ENCODE measurements around the gene MYO18B. TPM values are rescaled to one million over a fixed set of nuclear protein-coding genes. Genes with fewer than 3 reads are reported as not detected.

The MYO18B gene
- total RNA-seq, 2 experiments from 2014 or later = 0.53 to 0.58 TPM

DNA sequence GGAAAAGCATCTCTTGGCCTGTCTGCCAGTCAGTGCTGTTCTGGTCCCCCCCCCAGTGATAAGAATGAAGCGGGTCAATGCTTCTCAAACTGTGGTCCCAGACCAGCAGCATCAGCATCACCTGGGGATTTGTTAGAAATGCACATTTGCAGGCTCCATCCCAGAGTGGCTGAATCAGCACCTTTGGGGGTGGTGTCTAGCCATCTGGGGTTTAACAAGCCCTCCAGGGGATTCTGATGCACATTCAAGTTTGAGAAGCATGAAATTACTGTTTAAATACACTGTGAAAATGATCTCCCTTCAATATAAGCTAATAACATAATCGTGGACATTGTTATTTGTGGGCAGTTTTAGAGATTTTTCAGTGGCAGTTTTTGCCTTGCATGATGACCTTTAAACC lies 133.5 kb downstream of the MYO18B start:
- H3K27me3 Mint-ChIP-seq = peaks cover 9% of the 10 kb centered on the region
- no peaks in the 10 kb centered on the region for H3K36me3 Mint-ChIP-seq (ENCODE audit: low read depth)
- ChIA-PET CTCF (no interaction called here), POLR2A (no interaction called here)
- no peaks in the 10 kb centered on the region for H3K9me3 Mint-ChIP-seq (ENCODE audit: low read depth)
- H3K27ac Mint-ChIP-seq = no peak overlapping the region
- no peak for DNase-seq
- intact Hi-C loops (cut with DNase I, micrococcal nuclease) = no loop called here
- H3K4me1 Mint-ChIP-seq = no peaks in the 10 kb centered on the region
- H3K4me3 Mint-ChIP-seq = no peak overlapping the region
- no peak for ATAC-seq

DNA sequence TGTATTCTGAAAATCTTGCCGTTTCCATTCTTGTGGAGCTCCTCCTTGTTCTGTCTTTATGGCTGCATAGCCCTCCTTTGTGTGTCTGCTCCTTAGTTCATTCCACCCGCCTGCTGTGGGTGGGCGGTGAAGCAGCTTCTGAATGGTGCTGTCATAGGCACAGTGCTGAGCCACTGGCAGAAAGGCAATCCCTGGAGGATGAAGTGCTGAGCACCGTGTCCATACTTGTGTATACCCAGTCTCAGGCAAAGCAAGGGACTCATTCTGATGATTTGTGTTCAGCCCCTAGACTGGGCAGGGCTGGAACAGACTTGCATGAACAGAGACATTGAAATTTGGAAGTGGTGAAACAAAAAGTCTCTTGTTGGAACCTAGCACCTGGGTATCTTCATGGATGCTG lies 134.9 kb downstream of the MYO18B start:
- intact Hi-C loops (cut with DNase I, micrococcal nuclease) = no loop called here
- POLR2A ChIA-PET = no interaction called here

DNA sequence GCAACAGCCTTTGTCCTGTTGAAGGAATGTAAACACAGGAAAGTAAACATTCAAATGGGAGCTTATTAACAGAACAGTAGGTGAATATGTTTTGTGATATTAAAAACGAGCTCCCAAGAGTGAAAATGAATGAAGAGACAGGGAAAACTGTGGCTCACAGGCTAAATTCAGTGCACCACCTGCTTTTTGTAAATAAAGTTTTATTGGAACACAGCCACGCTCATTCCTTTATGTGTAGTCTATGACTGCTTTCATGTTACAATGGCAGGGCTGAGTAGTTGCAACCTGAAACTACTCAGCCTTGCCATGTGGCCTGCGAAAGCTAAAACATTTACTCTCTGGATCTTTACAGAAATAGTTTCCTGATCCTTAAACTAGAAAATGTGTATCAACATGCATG lies 136.9 kb downstream of the MYO18B start:
- Mint-ChIP-seq H3K4me3 (no peak overlapping the region), H3K9me3 (ENCODE audit: low read depth) (no peaks in the 10 kb centered on the region), H3K27me3 (peaks cover 12% of the 10 kb centered on the region), H3K36me3 (ENCODE audit: low read depth) (no peaks in the 10 kb centered on the region), H3K27ac (no peak overlapping the region), H3K4me1 (no peaks in the 10 kb centered on the region)
- ChIA-PET CTCF (no interaction called here), POLR2A (no interaction called here)
- ATAC-seq = no peak
- DNase-seq = no peak
- intact Hi-C loops (cut with DNase I, micrococcal nuclease) = no loop called here

More for the DNA sequence above, 134.9 kb downstream of the MYO18B start:
- no peaks in the 10 kb centered on the region for H3K36me3 Mint-ChIP-seq (ENCODE audit: low read depth)
- no peak for ATAC-seq
- no peak overlapping the region for H3K27ac Mint-ChIP-seq
- peaks cover 12% of the 10 kb centered on the region for H3K27me3 Mint-ChIP-seq
- H3K4me1 Mint-ChIP-seq = no peaks in the 10 kb centered on the region
- H3K4me3 Mint-ChIP-seq = no peak overlapping the region
- CTCF ChIA-PET = no interaction called here
- no peaks in the 10 kb centered on the region for H3K9me3 Mint-ChIP-seq (ENCODE audit: low read depth)
- DNase-seq = no peak

GRCh38 chr22:25880524-25880923 lies 138.5 kb downstream of the MYO18B start:
- ChIA-PET CTCF (no interaction called here), POLR2A (no interaction called here)
- H3K27ac Mint-ChIP-seq = no peak overlapping the region
- intact Hi-C loops (cut with DNase I, micrococcal nuclease) = no loop called here
- ATAC-seq = no peak
- H3K36me3 Mint-ChIP-seq (ENCODE audit: low read depth) = no peaks in the 10 kb centered on the region
- H3K4me3 Mint-ChIP-seq = no peak overlapping the region
- peaks cover 14% of the 10 kb centered on the region for H3K27me3 Mint-ChIP-seq
- H3K9me3 Mint-ChIP-seq (ENCODE audit: low read depth) = no peaks in the 10 kb centered on the region
- H3K4me1 Mint-ChIP-seq = no peaks in the 10 kb centered on the region
- DNase-seq = no peak

DNA sequence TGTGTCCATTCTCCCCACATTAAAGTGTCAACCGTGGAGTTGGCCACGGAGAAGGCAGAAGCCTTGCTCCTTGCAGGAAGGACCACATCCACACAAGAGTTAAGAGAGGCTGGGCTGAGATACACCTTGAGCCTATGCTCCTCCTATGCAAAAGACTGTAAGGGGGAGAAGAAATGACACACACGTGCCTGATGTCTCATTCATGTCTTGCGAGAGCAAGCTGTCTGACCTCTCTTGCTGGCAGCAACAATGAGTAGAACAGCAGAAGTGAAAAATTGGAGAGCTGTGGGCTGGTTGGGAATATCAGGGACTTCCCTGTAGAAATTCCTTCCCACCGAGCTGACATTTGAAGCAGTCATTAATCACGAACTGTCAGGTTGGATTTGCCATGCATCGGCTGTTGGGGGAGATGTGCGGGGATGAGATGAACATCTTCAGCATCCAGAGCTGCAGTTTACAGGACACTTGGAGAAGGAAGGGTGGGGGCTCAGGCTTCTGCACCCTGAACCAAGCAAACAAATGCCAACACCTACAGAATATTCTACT lies 139.3 kb downstream of the MYO18B start:
- no peaks in the 10 kb centered on the region for H3K9me3 Mint-ChIP-seq (ENCODE audit: low read depth)
- no peak overlapping the region for H3K4me3 Mint-ChIP-seq
- H3K27ac Mint-ChIP-seq = no peak overlapping the region
- DNase-seq = no peak
- H3K36me3 Mint-ChIP-seq (ENCODE audit: low read depth) = no peaks in the 10 kb centered on the region
- ChIA-PET POLR2A (no interaction called here), CTCF (no interaction called here)
- H3K4me1 Mint-ChIP-seq = no peaks in the 10 kb centered on the region
- intact Hi-C loops (cut with DNase I, micrococcal nuclease) = no loop called here
- H3K27me3 Mint-ChIP-seq = peaks cover 10% of the 10 kb centered on the region
- no peak for ATAC-seq

GRCh38 chr22:25882360-25882759 lies 140.4 kb downstream of the MYO18B start:
- POLR2A ChIA-PET = no interaction called here

GRCh38 chr22:25883482-25884033 lies 141.6 kb downstream of the MYO18B start:
- no peak overlapping the region for H3K4me3 Mint-ChIP-seq
- CTCF ChIA-PET = no interaction called here
- H3K9me3 Mint-ChIP-seq (ENCODE audit: low read depth) = no peaks in the 10 kb centered on the region
- peaks cover 6% of the 10 kb centered on the region for H3K27me3 Mint-ChIP-seq
- DNase-seq (no peak), ATAC-seq (no peak)
- intact Hi-C loops (cut with DNase I, micrococcal nuclease) = no loop called here
- no peak overlapping the region for H3K27ac Mint-ChIP-seq
- POLR2A ChIA-PET = no interaction called here
- H3K4me1 Mint-ChIP-seq = no peaks in the 10 kb centered on the region
- no peaks in the 10 kb centered on the region for H3K36me3 Mint-ChIP-seq (ENCODE audit: low read depth)

More at GRCh38 chr22:25882360-25882759, 140.4 kb downstream of the MYO18B start:
- intact Hi-C loops (cut with DNase I, micrococcal nuclease) = no loop called here
- no peak for DNase-seq
- Mint-ChIP-seq H3K9me3 (ENCODE audit: low read depth) (no peaks in the 10 kb centered on the region), H3K4me3 (no peak overlapping the region), H3K36me3 (ENCODE audit: low read depth) (no peaks in the 10 kb centered on the region), H3K27ac (no peak overlapping the region), H3K27me3 (peaks cover 7% of the 10 kb centered on the region), H3K4me1 (no peaks in the 10 kb centered on the region)
- CTCF ChIA-PET = no interaction called here
- no peak for ATAC-seq

DNA sequence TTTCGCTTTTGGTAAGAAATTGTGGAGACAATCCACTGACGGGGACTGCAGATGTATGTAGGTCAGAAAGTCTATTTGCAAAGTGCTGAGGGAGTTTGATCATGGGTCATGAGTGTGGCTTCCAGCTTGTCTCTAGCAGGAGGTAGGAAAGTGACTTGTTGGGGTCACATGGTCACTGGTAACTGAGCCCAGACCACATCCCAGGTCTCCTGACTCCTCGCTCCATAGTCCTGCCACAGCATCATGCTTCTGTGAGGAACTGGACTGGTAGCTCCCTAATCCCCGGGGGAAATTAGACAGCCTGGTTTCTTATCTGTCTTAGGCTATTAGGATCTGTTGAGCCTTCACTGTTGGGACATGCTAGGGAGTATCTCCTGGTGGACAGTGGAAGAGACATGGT lies 142.1 kb downstream of the MYO18B start:
- DNase-seq = no peak
- Mint-ChIP-seq H3K9me3 (ENCODE audit: low read depth) (no peaks in the 10 kb centered on the region), H3K27me3 (peaks cover 8% of the 10 kb centered on the region), H3K36me3 (ENCODE audit: low read depth) (no peaks in the 10 kb centered on the region), H3K27ac (no peak overlapping the region), H3K4me1 (no peaks in the 10 kb centered on the region), H3K4me3 (no peak overlapping the region)
- POLR2A ChIA-PET = no interaction called here
- ATAC-seq = no peak
- CTCF ChIA-PET = no interaction called here
- intact Hi-C loops (cut with DNase I, micrococcal nuclease) = no loop called here

- POLR2A ChIA-PET = interaction anchor here (0.7 kb wide), 1 partner anchor 42 kb away, joined by 5 read pairs; no protein-coding TSS in a partner anchor
- H3K27me3 Mint-ChIP-seq = peaks cover 10% of the 10 kb centered on the region
- no peak overlapping the region for H3K27ac Mint-ChIP-seq
- no peaks in the 10 kb centered on the region for H3K9me3 Mint-ChIP-seq (ENCODE audit: low read depth)
- ATAC-seq (no peak), DNase-seq (no peak)
- intact Hi-C loops (cut with DNase I, micrococcal nuclease) = no loop called here
- H3K36me3 Mint-ChIP-seq (ENCODE audit: low read depth) = no peaks in the 10 kb centered on the region
- H3K4me3 Mint-ChIP-seq = no peak overlapping the region
- no peaks in the 10 kb centered on the region for H3K4me1 Mint-ChIP-seq
- CTCF ChIA-PET = interaction anchor here (1.0 kb wide), 1 partner anchor 16 kb away, joined by 3 read pairs; no protein-coding TSS in a partner anchor
These were observed 146.5 kb downstream of the MYO18B start for GRCh38 chr22:25888399-25889054.

DNA sequence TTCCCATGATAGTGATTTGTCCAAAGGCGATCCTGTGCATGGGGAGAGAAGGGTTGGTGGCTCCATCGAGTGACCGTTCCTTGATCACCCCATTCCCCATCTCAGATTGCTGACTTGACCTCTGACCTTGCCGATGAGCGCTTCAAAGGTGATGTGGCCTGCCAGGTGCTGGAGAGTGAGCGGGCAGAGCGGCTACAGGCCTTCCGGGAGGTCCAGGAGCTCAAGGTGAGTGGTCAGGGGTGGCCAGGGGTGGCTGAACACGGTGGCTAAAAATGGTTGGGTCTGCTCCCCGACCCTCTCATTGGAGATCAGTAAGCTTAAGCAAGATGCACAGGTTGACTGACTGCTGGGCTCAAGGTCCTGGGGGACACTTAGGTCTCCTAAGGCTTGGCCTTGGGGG lies 148.7 kb downstream of the MYO18B start:
- ChIA-PET POLR2A (no interaction called here), CTCF (interaction anchor here (0.5 to 0.7 kb wide), 2 partner anchors 13 to 649 kb away, joined by 3 to 4 read pairs; no protein-coding TSS in a partner anchor)
- Mint-ChIP-seq H3K27ac (no peak overlapping the region), H3K4me3 (no peak overlapping the region), H3K9me3 (ENCODE audit: low read depth) (no peaks in the 10 kb centered on the region), H3K4me1 (no peaks in the 10 kb centered on the region), H3K36me3 (ENCODE audit: low read depth) (no peaks in the 10 kb centered on the region), H3K27me3 (peaks cover 11% of the 10 kb centered on the region)
- intact Hi-C loops (cut with DNase I, micrococcal nuclease) = no loop called here
- ATAC-seq (no peak), DNase-seq (no peak)

- DNase-seq (no peak), ATAC-seq (no peak)
- H3K9me3 Mint-ChIP-seq (ENCODE audit: low read depth) = no peaks in the 10 kb centered on the region
- H3K36me3 Mint-ChIP-seq (ENCODE audit: low read depth) = no peaks in the 10 kb centered on the region
- CTCF ChIA-PET = interaction anchor here (0.6 to 0.7 kb wide), 2 partner anchors 77 to 280 kb away, joined by 3 read pairs; no protein-coding TSS in a partner anchor
- intact Hi-C loops (cut with DNase I, micrococcal nuclease) = no loop called here
- POLR2A ChIA-PET = no interaction called here
- H3K27me3 Mint-ChIP-seq = peaks cover 9% of the 10 kb centered on the region
- no peak overlapping the region for H3K27ac Mint-ChIP-seq
- H3K4me1 Mint-ChIP-seq = no peaks in the 10 kb centered on the region
- no peak overlapping the region for H3K4me3 Mint-ChIP-seq
These were observed 150.7 kb downstream of the MYO18B start for GRCh38 chr22:25892678-25893077.

DNA sequence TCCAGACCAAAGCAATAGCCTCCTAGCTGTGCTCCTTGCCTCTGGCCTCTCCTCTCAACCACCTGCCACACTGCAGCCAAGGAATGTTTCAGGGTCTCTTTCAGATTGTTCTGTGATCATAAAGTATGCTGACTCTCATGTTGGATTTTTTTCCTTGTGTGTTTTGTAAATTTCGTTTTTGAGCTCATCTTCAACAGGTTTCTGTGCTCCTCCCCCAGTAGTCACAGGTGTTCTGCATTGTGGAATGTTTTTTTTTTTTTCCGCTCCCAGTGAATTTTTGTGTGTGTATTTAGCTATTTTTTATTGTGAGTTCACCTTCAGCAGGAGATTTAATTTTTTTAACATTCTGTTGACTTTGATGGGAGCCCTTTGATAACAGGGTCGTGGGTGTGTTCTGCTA lies 153.7 kb downstream of the MYO18B start:
- intact Hi-C loops (cut with DNase I, micrococcal nuclease) = loop anchor here in 1 of 2 experiments (2.0 kb wide), 1 partner anchor 435 kb away; no protein-coding TSS in a partner anchor
- ChIA-PET POLR2A (no interaction called here), CTCF (interaction anchor here (0.6 to 1.6 kb wide), 4 partner anchors 9 to 435 kb away, joined by 3 to 4 read pairs (median 3); no protein-coding TSS in a partner anchor)
- DNase-seq = no peak
- Mint-ChIP-seq H3K27me3 (peaks cover 5% of the 10 kb centered on the region), H3K4me1 (no peaks in the 10 kb centered on the region), H3K36me3 (ENCODE audit: low read depth) (no peaks in the 10 kb centered on the region), H3K4me3 (no peak overlapping the region), H3K9me3 (ENCODE audit: low read depth) (no peaks in the 10 kb centered on the region), H3K27ac (no peak overlapping the region)
- ATAC-seq = no peak
